Measurements from ENCODE around the gene GSTM3.
"Not testable (repeated sequence)": the region's sequence is repeated elsewhere in the genome, so short reads cannot be mapped to it uniquely, and the experiment has no call there.

Gene GSTM3

GRCh38 chr1:109691759-109692158, 49.1 kb downstream of the GSTM3 start:
- no peak for TF ChIP-seq CTCF (IDR thresholded peaks at IDR 0.05; ENCODE audit: low read depth, low read length)
- no peak for DNase-seq (ENCODE audit: extremely low read depth, low read depth)

GRCh38 chr1:109689844-109690405, 50.9 kb downstream of the GSTM3 start:
- no peak for TF ChIP-seq CTCF (IDR thresholded peaks at IDR 0.05; ENCODE audit: low read depth, low read length)
- DNase-seq (ENCODE audit: extremely low read depth, low read depth): no peak

- TF ChIP-seq CTCF (IDR thresholded peaks at IDR 0.05; ENCODE audit: low read depth, low read length): no peak
- no peak for DNase-seq (ENCODE audit: extremely low read depth, low read depth)
Observed at GRCh38 chr1:109687641-109688499, 53.0 kb downstream of the GSTM3 start, which contains the start of gene GSTM1. Gene GSTM1 (plus strand): TSS chr1:109687817. CDS start chr1:109687874, 57 bp downstream.

- DNase-seq (ENCODE audit: extremely low read depth, low read depth): not testable (repeated sequence)
Observed at GRCh38 chr1:109687109-109687508, 53.7 kb downstream of the GSTM3 start.

GRCh38 chr1:109685890-109686289, 54.9 kb downstream of the GSTM3 start:
- not testable (repeated sequence) for DNase-seq (ENCODE audit: extremely low read depth, low read depth)

- not testable (repeated sequence) for DNase-seq (ENCODE audit: extremely low read depth, low read depth)
Observed at GRCh38 chr1:109685399-109685798, 55.4 kb downstream of the GSTM3 start.

GRCh38 chr1:109684777-109685176, 56.1 kb downstream of the GSTM3 start:
- not testable (repeated sequence) for DNase-seq (ENCODE audit: extremely low read depth, low read depth)

Measured in AG09319 (cell line).